Cardiac fibroblast (primary cell): ENCODE results near the gene KLHDC4.

Experiments used
- DNase-seq, 2 donors: peaks; one replicate each; pipeline versions ENCODE4 v3.0.0 to v3.0.0-alpha.2; 2010; ENCODE audit warnings: low read depth in 2 of 2
- H3K4me3 ChIP-seq, 2 donors: replicated peaks in 1 of 2; 1 replicate in 1 of 2; 2 replicates in 1 of 2; pipeline ENCODE4 v1.5.1; 2011; ENCODE audit warnings: low read depth in 2 of 2, low read length in 2 of 2, mild to moderate bottlenecking in 2 of 2, moderate library complexity in 1 of 2
- TF ChIP-seq, protein P1 (sequence below): IDR thresholded peaks from one replicate; pipeline ENCODE4 v1.5.1; 2011; ENCODE audit warnings: low read depth, mild to moderate bottlenecking, low read length, inconsistent platforms

KLHDC4 gene

DNA sequence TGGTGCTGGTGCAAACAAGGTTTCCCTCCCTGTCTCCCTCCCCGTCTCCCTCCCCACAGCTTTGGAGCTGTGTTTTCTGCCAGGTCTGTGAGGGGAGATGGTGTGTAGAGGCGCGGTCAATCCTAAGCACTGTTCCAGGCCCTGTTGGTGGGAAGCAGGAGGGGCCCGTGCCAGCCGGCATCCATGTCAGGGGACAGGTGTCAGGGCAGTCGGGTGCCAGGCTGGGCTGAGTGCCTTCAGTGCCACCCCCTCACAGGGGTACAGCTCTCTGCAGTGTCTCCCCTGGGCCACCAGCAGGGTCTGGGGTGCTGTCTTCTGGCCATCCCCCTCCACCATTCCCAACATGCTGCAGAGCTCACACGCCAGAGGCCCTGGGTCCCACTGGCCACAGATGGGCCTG lies 73.6 kb downstream of the KLHDC4 start:
- TF ChIP-seq, protein P1, sequence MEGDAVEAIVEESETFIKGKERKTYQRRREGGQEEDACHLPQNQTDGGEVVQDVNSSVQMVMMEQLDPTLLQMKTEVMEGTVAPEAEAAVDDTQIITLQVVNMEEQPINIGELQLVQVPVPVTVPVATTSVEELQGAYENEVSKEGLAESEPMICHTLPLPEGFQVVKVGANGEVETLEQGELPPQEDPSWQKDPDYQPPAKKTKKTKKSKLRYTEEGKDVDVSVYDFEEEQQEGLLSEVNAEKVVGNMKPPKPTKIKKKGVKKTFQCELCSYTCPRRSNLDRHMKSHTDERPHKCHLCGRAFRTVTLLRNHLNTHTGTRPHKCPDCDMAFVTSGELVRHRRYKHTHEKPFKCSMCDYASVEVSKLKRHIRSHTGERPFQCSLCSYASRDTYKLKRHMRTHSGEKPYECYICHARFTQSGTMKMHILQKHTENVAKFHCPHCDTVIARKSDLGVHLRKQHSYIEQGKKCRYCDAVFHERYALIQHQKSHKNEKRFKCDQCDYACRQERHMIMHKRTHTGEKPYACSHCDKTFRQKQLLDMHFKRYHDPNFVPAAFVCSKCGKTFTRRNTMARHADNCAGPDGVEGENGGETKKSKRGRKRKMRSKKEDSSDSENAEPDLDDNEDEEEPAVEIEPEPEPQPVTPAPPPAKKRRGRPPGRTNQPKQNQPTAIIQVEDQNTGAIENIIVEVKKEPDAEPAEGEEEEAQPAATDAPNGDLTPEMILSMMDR = no peak
- H3K4me3 ChIP-seq = no peak overlapping the region
- no peak for DNase-seq

DNA sequence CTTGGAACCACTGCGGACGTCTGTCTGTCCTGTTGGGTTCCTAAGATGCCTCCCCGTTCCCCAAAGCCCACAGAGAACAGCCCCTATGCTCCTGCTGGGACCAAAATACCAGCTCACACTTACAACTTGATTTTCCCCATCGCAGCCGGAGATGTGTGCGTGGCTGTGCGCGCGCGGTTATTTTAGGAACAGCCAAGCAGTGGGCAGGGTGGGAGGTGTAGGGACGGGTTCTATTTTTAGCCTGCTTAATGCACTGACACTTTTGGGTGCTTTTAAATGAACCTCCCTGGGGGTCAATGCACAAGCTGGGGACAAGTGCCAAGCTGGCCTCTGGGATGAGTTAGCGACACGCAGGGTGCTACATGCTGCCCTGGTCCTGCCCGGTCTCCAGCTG lies 74.1 kb downstream of the KLHDC4 start:
- H3K4me3 ChIP-seq = no peak overlapping the region
- no peak for DNase-seq
- TF ChIP-seq, protein P1 = no peak

DNA sequence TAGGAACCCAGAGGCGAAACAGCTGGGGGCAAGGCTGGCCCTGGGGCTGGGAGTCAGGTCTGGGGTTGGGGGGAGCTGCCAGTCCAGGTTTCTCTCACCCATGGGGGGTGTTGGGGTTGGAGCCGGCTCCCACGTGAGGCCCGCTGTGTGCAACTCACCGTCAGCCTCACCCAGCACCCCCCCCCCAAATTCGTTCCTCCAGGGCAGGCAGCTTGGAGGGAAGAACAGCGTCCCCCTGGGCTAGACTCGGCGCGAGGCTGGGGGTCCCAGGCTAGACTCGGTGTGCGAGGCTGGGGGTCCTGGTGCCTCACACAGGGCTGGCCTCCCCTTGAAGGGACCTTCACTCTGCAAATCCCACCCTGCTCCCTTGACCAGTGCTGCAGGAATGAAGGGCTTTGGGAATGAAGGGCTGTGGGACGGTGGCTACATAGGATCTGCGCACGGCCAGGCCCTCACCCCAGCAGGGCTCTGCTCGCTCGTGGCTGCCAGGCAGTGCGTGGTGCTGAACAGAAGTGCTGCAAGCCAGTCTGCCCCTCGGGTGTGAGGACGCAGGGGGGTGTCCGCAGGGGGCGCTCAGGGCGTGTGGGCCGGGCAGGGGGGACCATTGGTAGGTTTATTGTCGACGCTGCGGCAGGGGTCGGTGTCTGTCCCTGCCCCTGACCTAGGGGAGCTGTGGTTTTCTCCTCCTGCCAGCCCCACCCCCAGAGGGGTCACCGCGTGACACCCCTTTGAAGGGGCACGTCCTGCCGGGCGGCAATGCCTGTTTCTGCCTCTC lies 74.7 kb downstream of the KLHDC4 start:
- no peak for DNase-seq
- H3K4me3 ChIP-seq = no peak overlapping the region
- TF ChIP-seq, protein P1 = no peak

DNA sequence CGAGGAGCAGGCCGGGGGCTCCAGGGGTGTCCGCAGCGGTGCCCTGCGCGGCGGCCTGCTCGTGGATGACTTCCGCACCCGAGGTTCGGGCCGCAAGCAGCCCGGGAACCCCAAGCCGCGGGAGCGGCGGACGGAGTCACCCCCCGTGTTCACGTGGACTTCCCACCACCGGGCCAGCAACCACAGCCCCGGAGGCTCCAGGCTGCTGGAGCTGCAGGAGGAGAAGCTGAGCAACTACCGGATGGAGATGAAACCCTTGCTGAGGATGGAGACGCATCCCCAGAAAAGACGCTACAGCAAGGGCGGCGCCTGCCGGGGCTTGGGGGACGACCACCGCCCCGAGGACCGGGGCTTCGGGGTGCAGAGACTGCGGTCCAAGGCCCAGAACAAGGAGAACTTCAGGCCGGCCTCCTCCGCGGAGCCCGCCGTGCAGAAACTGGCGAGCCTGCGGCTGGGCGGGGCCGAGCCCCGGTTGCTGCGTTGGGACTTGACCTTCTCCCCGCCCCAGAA lies 75.8 kb downstream of the KLHDC4 start:
- TF ChIP-seq, protein P1 = no peak
- DNase-seq = no peak

DNA sequence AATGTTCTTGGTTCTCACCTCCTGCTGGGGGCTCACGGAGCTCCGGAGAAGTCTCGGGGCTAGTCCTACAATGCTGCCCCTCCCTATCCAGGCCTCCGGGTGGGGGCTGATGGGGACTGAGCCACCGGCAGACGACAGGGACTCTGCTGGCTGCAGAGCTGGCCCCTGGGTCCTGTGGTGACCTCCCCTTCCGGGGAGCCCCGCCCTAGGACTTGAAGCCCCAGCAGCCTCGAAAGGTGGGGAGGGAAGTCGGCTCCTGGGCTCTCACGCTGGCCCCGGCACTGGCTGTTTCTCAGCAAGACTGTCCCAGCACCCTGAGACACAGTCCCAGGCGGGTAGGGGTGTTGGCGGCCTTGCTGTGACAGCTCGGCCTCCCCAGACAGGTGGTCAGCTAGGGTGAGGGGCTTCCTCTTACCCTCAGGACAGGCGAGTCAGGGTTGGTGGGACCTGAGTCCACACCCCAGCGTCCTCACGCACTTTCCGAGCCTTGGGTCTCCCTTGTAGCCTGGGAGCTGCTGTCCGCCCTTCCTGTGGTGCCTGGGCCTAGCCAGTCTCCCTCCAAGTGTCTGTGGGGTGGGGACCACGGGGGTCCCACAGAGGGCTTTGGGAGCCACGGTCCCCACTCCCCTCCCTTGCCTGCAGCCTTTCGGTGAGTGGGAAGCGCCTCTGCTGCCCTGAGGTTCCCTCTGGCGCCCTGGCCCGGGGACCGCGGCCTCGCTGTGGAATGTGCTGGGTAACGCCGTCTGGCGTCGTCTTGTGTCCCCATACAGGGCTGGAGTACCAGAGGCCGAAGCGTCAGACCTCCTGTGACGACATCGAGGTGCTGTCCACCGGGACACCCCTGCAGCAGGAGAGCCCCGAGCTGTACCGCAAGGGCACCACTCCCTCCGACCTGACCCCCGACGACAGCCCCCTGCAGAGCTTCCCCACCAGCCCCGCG lies 76.6 kb downstream of the KLHDC4 start:
- TF ChIP-seq, protein P1 = no peak

More for the DNA sequence above, 75.8 kb downstream of the KLHDC4 start:
- no peak overlapping the region for H3K4me3 ChIP-seq

DNA sequence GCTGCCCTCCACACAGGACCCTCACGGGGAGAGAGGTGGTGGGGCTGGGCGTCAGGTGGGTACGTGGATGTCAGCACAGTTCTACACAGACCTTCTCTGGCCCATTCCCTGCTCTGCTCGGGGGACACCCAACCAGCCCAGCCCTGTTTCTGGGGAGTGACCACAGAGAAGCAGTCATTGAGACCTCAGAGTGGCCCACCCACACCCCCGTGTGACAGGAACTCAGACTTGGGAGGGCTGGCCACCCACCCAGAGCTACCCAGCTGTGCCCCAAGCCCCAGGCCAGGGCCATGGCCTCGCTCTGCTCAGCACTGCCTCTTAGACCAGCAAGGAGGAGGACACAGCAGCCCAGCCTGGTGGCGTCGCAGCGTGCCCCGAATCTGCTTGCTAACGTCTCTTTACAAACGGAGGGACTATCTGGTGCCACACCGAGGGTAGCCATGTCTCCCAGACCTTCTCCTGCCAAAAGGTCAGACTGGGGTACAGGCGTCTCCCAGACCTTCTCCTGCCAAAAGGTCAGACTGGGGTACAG lies 77.7 kb downstream of the KLHDC4 start:
- TF ChIP-seq, protein P1 = no peak
- no peak for DNase-seq
- H3K4me3 ChIP-seq = no peak overlapping the region

More for the DNA sequence above, 76.6 kb downstream of the KLHDC4 start:
- no peak overlapping the region for H3K4me3 ChIP-seq
- no peak for DNase-seq
